ENCODE data around the gene CDH16.
"Not testable (repeated sequence)": the region's sequence is repeated elsewhere in the genome, so short reads cannot be mapped to it uniquely, and the experiment has no call there.

Gene CDH16

GRCh38 chr16:66873685-66874055 lies 45.0 kb downstream of the CDH16 start:
- H3K4me3 ChIP-seq (ENCODE audit: control insufficient read depth, low read depth, low read length) = no peak overlapping the region
- no peak for DNase-seq (ENCODE audit: low read depth)
- no peak for TF ChIP-seq CTCF (conservative IDR thresholded peaks at IDR 0.05; ENCODE audit: control insufficient read depth, insufficient read depth, low read depth, low read length)

GRCh38 chr16:66872943-66873684 lies 45.6 kb downstream of the CDH16 start:
- peak overlapping the region; percentile 55 for H3K4me3 ChIP-seq (ENCODE audit: control insufficient read depth, low read depth, low read length)
- peak; percentile 71 for TF ChIP-seq CTCF (conservative IDR thresholded peaks at IDR 0.05; ENCODE audit: control insufficient read depth, insufficient read depth, low read depth, low read length)
- DNase-seq (ENCODE audit: low read depth) = peak; percentile 100

GRCh38 chr16:66872559-66872942 lies 46.1 kb downstream of the CDH16 start:
- peak overlapping the region; percentile 55 for H3K4me3 ChIP-seq (ENCODE audit: control insufficient read depth, low read depth, low read length)
- DNase-seq (ENCODE audit: low read depth) = peak; percentile 18
- no peak for TF ChIP-seq CTCF (conservative IDR thresholded peaks at IDR 0.05; ENCODE audit: control insufficient read depth, insufficient read depth, low read depth, low read length)

DNA sequence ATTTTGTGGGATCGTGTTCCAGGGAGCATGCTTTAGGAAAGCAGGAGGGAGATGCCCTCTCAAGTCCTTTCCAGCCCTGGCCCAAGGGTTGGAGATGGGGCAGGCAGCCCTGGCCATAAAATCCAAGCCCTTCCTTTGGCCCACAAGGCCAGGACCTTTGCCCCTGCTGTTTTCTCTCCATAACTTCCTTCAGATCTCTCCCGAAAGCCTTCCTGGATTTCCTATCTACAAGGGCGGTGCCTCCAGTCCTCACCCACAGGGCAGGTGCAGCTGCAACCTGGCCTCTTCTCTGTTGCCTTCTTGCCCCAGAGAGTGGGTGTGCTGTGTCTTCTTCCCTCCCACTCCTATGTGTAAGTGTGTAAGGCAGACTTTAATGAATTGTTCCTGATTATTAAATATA lies 46.8 kb downstream of the CDH16 start:
- no peak overlapping the region for H3K4me3 ChIP-seq (ENCODE audit: control insufficient read depth, low read depth, low read length)
- no peak for TF ChIP-seq CTCF (conservative IDR thresholded peaks at IDR 0.05; ENCODE audit: control insufficient read depth, insufficient read depth, low read depth, low read length)
- DNase-seq (ENCODE audit: low read depth) = no peak

DNA sequence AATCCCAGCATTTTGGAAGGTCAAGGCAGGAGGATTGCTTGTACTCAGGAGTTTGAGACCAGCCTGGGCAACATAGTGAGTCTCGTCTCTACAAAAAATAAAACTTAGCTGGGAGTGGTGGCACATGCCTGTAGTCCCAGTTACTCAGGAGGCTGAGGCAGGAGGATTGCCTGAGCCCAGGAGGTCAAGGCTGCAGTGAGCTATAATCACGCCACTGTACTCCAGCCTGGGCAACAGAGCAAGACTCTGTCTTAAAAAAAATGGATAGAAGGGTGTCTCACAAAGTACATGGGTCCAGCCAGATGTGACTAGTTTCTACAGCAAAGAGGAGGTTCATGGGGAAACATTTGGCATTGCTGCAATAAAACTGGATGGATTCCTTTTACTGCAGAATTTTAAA lies 47.3 kb downstream of the CDH16 start:
- not testable (repeated sequence) for H3K4me3 ChIP-seq (ENCODE audit: control insufficient read depth, low read depth, low read length); DNase-seq (ENCODE audit: low read depth)

DNA sequence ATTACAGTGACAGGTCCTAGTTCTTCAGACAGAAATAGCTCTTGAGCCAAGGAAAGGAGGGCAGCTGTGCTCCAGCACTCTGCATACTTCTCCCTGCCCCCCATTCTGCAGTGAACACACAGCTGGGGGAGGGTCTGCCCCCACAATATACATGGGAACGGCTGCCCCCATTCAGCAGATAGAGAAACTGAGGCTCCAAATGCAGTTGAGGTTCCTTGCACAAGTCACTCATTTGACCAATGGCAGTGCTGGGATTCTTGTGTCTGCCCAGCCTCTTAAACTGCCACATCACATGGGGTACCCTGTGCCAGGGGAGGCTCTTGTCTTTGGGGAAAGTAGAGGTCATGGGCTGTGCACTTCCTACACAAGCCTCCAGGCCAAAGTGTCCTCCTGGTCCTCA lies 49.3 kb downstream of the CDH16 start:
- no peak overlapping the region for H3K4me3 ChIP-seq (ENCODE audit: control insufficient read depth, low read depth, low read length)
- no peak for DNase-seq (ENCODE audit: low read depth)
- TF ChIP-seq CTCF (conservative IDR thresholded peaks at IDR 0.05; ENCODE audit: control insufficient read depth, insufficient read depth, low read depth, low read length) = no peak

GRCh38 chr16:66863707-66864106 lies 55.0 kb downstream of the CDH16 start:
- no peak for TF ChIP-seq CTCF (conservative IDR thresholded peaks at IDR 0.05; ENCODE audit: control insufficient read depth, insufficient read depth, low read depth, low read length)
- H3K4me3 ChIP-seq (ENCODE audit: control insufficient read depth, low read depth, low read length) = no peak overlapping the region

More at GRCh38 chr16:66863707-66864106, 55.0 kb downstream of the CDH16 start:
- no peak for DNase-seq (ENCODE audit: low read depth)
